Measurements from ENCODE around the gene TAF10. TPM values are rescaled to one million over a fixed set of nuclear protein-coding genes. Genes with fewer than 3 reads are reported as not detected.

TAF10 gene
- total RNA-seq, 1 experiment from 2014 or later = 142 TPM

- no TSS peak for BruUV-seq (replicated peaks)
- Mint-ChIP-seq H3K9me3 (ENCODE audit: unreplicated experiment) (no peaks in the 10 kb centered on the region), H3K27me3 (ENCODE audit: insufficient read depth, unreplicated experiment) (no peaks in the 10 kb centered on the region), H3K27ac (ENCODE audit: unreplicated experiment) (no peak overlapping the region), H3K4me3 (ENCODE audit: unreplicated experiment) (no peak overlapping the region), H3K4me1 (ENCODE audit: low read depth, unreplicated experiment) (no peaks in the 10 kb centered on the region), H3K36me3 (ENCODE audit: insufficient read depth, unreplicated experiment) (no peaks in the 10 kb centered on the region)
- ChIA-PET CTCF (no interaction called here), POLR2A (no interaction called here)
- no peak for DNase-seq
- Histone ChIP-seq H3K27me3 (replicated peaks; ENCODE audit: control insufficient read depth, insufficient read depth, low read length) (no peaks in the 10 kb centered on the region), H3K36me3 (ENCODE audit: control insufficient read depth, insufficient read depth, low read length) (no peaks in the 10 kb centered on the region), H3K4me3 (ENCODE audit: low read depth, low read length) (no peak overlapping the region), H3K4me1 (peaks cover 16% of the 10 kb centered on the region), H3K9me3 (no peaks in the 10 kb centered on the region)
- intact Hi-C loops (cut with micrococcal nuclease; ENCODE audit: unreplicated experiment) = no loop called here
- TF ChIP-seq CTCF (IDR thresholded peaks at IDR 0.05; ENCODE audit: insufficient read depth in 1 of 2, low read depth in 1 of 2, low read length in 1 of 2, severe bottlenecking in 1 of 2, unreplicated experiment in 1 of 2) = no peak
Observed at GRCh38 chr11:6636480-6636879, 24.5 kb upstream of the TAF10 start.

GRCh38 chr11:6635082-6635932 lies 23.3 kb upstream of the TAF10 start:
- H3K36me3 ChIP-seq (ENCODE audit: control insufficient read depth, insufficient read depth, low read length) = no peaks in the 10 kb centered on the region
- peaks cover 16% of the 10 kb centered on the region for H3K4me1 ChIP-seq
- H3K4me3 ChIP-seq (ENCODE audit: low read depth, low read length) = no peak overlapping the region
- no peak for TF ChIP-seq CTCF (IDR thresholded peaks at IDR 0.05; ENCODE audit: insufficient read depth in 1 of 2, low read depth in 1 of 2, low read length in 1 of 2, severe bottlenecking in 1 of 2, unreplicated experiment in 1 of 2)
- Mint-ChIP-seq H3K9me3 (ENCODE audit: unreplicated experiment) (no peaks in the 10 kb centered on the region), H3K27ac (ENCODE audit: unreplicated experiment) (no peak overlapping the region), H3K4me3 (ENCODE audit: unreplicated experiment) (no peak overlapping the region), H3K36me3 (ENCODE audit: insufficient read depth, unreplicated experiment) (no peaks in the 10 kb centered on the region), H3K4me1 (ENCODE audit: low read depth, unreplicated experiment) (no peaks in the 10 kb centered on the region), H3K27me3 (ENCODE audit: insufficient read depth, unreplicated experiment) (no peaks in the 10 kb centered on the region)
- BruUV-seq (replicated peaks) = no TSS peak
- DNase-seq = peak; percentile 22 to 67
- POLR2A ChIA-PET = interaction anchor here (0.6 to 1.0 kb wide), 3 partner anchors 24 to 48 kb away, joined by 3 to 7 read pairs (median 4); partner anchors contain the start of genes MRPL17 and TAF10
- intact Hi-C loops (cut with micrococcal nuclease; ENCODE audit: unreplicated experiment) = loop anchor here (1.0 kb wide), 1 partner anchor 23 kb away; the partner anchor contains the start of gene TAF10
- H3K27me3 ChIP-seq (replicated peaks; ENCODE audit: control insufficient read depth, insufficient read depth, low read length) = no peaks in the 10 kb centered on the region; the same call in 1 of the 2 replicates
- no peaks in the 10 kb centered on the region for H3K9me3 ChIP-seq
- CTCF ChIA-PET = interaction anchor here (0.8 kb wide), 1 partner anchor 32 kb away, joined by 3 read pairs; no protein-coding TSS in a partner anchor

DNA sequence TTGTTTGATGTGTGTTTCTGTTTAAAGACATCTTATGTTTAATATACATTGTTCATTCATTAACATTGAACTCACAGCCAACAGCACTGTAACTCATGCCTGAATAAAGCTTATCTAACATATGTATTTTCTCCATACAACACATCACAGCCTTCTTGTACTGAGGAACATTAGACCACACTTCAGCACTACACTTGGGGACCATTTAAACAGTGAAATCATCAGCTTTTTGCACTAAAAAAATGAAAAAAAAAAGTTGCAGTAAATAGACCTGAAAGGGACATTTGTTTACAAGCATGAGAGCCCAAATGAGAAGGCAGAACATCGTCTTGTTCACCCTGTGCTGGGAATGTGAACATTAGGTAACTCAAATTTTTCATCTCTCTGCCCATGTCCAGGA lies 22.5 kb upstream of the TAF10 start:
- peaks cover 20% of the 10 kb centered on the region for H3K4me1 ChIP-seq
- Mint-ChIP-seq H3K9me3 (ENCODE audit: unreplicated experiment) (no peaks in the 10 kb centered on the region), H3K27ac (ENCODE audit: unreplicated experiment) (no peak overlapping the region), H3K4me3 (ENCODE audit: unreplicated experiment) (no peak overlapping the region), H3K27me3 (ENCODE audit: insufficient read depth, unreplicated experiment) (no peaks in the 10 kb centered on the region), H3K36me3 (ENCODE audit: insufficient read depth, unreplicated experiment) (no peaks in the 10 kb centered on the region), H3K4me1 (ENCODE audit: low read depth, unreplicated experiment) (no peaks in the 10 kb centered on the region)
- CTCF ChIA-PET = no interaction called here
- intact Hi-C loops (cut with micrococcal nuclease; ENCODE audit: unreplicated experiment) = no loop called here
- BruUV-seq (replicated peaks) = no TSS peak
- no peak for TF ChIP-seq CTCF (IDR thresholded peaks at IDR 0.05; ENCODE audit: insufficient read depth in 1 of 2, low read depth in 1 of 2, low read length in 1 of 2, severe bottlenecking in 1 of 2, unreplicated experiment in 1 of 2)
- H3K27me3 ChIP-seq (replicated peaks; ENCODE audit: control insufficient read depth, insufficient read depth, low read length) = no peaks in the 10 kb centered on the region; the same call in 1 of the 2 replicates
- H3K4me3 ChIP-seq (ENCODE audit: low read depth, low read length) = no peak overlapping the region
- H3K36me3 ChIP-seq (ENCODE audit: control insufficient read depth, insufficient read depth, low read length) = no peaks in the 10 kb centered on the region
- POLR2A ChIA-PET = no interaction called here
- no peaks in the 10 kb centered on the region for H3K9me3 ChIP-seq
- DNase-seq = no peak

Data from Caco-2 (cell line).